Fibroblast of villous mesenchyme (primary cell): ENCODE data around the gene UBR3. TPM values are rescaled to one million over a fixed set of nuclear protein-coding genes. Genes with fewer than 3 reads are reported as not detected.

Experiments used
- DNase-seq: peaks from one replicate; pipeline ENCODE4 v3.0.0-alpha.2; 2010; ENCODE audit warnings: low read depth
- H3K4me3 ChIP-seq: 2 replicates; pipeline ENCODE4 v1.5.1; 2011; ENCODE audit warnings: low read depth, mild to moderate bottlenecking, low read length
- CTCF ChIP-seq: IDR thresholded peaks from 2 replicates; pipeline ENCODE4 v1.5.1; 2012; ENCODE audit warnings: low read depth, mild to moderate bottlenecking, low read length; ENCODE audit not compliant: insufficient read depth
- total RNA-seq: library from RNA; depleted of rRNA; stranded (reverse); fragments of >200 nt; gene quantifications from 2 replicates; pipeline ENCODE4 v1.2.3, GENCODE V29; 2012

UBR3 gene
- total RNA-seq, 1 donor = 56.1 TPM

- DNase-seq = no peak
- no peak overlapping the region for H3K4me3 ChIP-seq
- no peak for TF ChIP-seq CTCF
These were observed 217.7 kb downstream of the UBR3 start for GRCh38 chr2:170044751-170045478.

DNA sequence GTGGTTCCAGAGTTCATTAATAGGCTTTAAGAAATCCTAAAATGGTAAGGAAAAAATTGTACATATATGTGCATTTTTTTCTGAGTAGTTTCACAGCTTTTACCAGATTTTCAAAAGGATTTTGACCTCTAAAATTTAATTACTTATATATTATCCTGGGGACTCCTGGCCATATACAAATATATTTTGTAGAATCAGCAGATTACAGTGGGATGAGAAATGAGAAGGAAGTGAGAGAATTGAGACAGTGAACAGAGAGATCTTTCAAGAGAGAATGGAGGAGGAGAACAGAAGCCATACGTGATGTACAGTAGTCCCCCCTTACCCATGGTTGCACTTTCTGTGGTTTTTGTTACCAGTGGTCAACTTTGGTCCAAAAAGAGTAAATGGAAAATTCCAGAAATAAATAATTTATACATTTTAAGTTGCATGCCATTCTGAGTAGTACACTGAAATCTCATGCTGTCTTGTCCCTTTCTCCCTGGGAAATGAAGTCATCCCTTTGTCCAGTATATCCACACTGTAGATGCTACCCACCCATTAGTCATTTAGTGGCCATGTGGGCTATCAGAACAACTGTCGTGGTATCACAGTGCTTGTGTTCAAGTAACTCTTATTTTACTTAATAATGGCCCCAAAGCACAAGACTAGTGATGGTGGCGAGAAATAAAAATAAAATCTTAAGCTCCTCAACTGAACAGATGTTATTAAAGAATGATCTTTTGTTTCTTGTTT, 220.2 kb downstream of the UBR3 start:
- TF ChIP-seq CTCF = no peak
- DNase-seq = no peak
- no peak overlapping the region for H3K4me3 ChIP-seq

GRCh38 chr2:170052151-170052550, 224.9 kb downstream of the UBR3 start:
- no peak for TF ChIP-seq CTCF

GRCh38 chr2:170054997-170055396, 227.7 kb downstream of the UBR3 start:
- no peak for DNase-seq
- TF ChIP-seq CTCF = no peak
- no peak overlapping the region for H3K4me3 ChIP-seq

More at GRCh38 chr2:170052151-170052550, 224.9 kb downstream of the UBR3 start:
- no peak for DNase-seq
- no peak overlapping the region for H3K4me3 ChIP-seq

GRCh38 chr2:170056900-170057299, 229.6 kb downstream of the UBR3 start:
- no peak for DNase-seq
- no peak overlapping the region for H3K4me3 ChIP-seq
- no peak for TF ChIP-seq CTCF

- no peak for TF ChIP-seq CTCF
- no peak for DNase-seq
- no peak overlapping the region for H3K4me3 ChIP-seq
These were observed 236.4 kb downstream of the UBR3 start for GRCh38 chr2:170063456-170064235.
